Esophagus mucosa (tissue), 1 donor: Measurements from ENCODE around the gene MBOAT2. TPM values are rescaled to one million over a fixed set of nuclear protein-coding genes. Genes with fewer than 3 reads are reported as not detected.
"Not testable (repeated sequence)": the region's sequence is repeated elsewhere in the genome, so short reads cannot be mapped to it uniquely, and the experiment has no call there.

Source experiments
- ATAC-seq: fragments of 200-7000 bp; cut with Tn5 transposase; one replicate; pipeline ENCODE4 v1.9.1; 2020
- total RNA-seq: library from RNA; stranded (reverse); gene quantifications from one replicate; pipeline ENCODE4 v1.2.4, GENCODE V29; 2023
- donor health status: DM: yes; HTN: yes; CAD: no.

The MBOAT2 gene
- total RNA-seq, 1 donor from 2014 or later, result 108 TPM

DNA sequence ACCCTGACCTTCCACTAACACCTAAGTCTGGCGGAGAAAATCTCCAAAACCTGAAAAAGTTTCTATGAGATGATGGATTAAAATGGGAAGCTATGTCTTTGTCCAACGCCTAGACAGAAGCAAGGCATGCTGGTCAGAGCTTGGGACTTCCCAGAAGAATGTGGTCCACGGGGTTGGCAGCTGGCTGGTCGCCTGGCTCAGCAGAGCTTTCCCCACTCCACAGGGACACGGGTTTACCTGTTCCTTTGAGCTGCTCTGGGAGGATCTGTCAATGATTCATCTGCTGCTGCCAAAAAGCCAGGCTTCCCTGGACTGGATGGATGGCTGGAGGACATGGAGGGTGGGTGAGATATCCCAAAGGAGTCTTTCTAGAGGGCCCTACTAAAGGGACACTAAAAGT is 10.8 kb downstream of the MBOAT2 start:
- peak; percentile 29 for ATAC-seq

DNA sequence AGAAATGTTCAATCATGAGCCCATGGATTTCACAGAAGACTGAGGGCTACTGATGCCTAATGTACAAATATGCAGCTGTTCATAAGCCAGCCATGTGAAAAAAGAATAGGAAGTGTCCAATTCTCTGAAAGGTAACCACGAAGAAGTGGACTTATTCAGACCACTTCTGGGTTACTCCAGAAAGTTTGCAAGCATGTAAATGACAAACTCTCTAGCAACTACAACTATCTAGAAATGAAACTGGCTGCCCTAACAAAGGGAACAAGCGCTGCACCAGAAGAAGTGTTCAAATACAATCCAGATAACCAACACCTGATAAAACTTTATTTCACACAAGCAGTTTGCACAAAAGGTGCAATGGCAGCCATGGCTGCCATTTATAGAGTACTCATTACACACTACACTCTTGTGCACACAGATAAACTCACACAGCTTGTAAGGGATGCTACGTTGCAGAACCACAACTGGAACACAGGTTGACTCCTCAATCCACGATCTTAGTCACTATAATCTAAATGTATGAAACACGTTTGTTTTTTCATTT is 13.9 kb downstream of the MBOAT2 start:
- ATAC-seq, result no peak

DNA sequence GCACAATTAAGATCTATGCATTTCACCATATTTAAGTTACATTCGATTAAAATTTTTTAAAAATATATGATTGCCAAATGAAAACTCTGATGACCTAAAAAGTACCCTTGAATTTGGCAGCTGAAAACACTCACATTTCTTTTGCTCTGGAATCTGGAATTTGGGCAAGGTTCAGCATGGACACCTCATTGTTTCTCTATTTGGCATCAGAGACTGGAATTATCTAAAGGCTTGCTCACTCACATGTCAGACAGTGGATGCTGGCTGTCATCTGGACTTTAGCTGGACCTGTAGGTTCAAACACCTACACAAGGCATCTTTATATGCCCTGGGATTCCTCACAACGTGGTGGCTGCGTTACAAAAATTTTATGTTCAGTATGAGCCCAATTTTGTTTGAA is 16.1 kb downstream of the MBOAT2 start:
- no peak for ATAC-seq

DNA sequence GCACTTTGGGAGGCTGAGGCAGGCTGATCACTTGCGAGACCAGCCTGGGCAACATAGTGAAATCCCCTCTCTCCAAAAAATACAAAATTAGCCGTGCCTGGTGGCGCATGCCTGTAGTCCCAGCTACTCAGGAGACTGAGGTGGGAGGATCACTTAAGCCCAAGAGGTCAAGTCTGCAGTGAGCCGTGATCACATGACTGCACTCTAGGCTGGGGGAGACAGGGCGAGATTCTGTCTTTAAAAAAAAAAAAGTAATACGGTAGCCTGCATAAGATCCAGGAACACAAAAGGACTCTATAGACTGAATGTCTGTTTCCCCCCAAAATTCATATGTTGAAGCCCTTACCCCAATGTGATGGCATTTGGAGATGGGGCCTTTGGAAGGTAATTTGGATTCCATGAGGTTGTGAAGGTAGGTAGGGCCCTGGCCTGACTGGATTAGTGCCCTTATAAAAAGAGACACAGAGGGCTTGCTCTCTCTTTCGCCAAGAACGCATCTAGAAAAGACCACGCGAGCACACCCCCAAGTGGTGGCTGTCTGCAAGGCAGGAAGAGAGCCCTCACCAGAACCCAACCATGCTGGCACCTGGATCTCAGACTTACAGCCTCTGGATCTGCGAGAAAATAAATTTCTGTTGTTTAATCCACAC is 17.0 kb downstream of the MBOAT2 start:
- ATAC-seq, result no peak

DNA sequence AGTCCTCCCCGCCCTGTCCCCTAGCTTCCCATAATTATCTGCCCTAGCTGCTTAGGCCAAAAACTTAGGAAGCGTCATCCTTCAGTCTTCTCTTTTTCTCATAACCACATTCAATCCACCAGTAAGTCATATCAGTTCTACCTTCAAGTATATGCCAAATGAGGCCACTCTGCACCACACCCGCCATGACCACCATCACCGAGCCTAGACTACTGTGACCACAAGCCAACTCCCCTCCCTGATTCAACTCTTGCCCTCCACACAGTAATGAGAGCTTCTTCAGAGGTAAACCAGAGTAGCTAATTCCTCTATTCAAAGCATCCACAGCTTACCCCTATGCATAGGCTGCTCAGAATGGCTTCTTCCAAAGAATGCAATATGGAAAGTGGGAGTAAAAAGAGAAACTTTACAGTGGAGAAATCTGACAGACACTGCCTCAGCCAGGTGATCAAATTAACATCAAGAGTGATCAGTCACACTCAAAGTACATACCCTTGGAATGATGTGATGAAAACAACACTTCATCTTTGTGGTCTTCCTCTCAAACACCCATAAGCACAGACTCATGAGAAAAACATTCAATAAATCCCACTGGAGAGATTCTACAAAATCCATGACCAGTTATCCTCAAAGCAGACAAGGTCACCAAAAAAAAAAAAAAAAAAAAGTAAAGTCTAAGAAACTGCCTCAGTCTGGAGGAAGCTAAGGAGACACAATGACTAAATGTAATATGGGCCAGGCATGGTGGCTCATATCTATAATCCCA is 17.7 kb downstream of the MBOAT2 start:
- no peak for ATAC-seq

DNA sequence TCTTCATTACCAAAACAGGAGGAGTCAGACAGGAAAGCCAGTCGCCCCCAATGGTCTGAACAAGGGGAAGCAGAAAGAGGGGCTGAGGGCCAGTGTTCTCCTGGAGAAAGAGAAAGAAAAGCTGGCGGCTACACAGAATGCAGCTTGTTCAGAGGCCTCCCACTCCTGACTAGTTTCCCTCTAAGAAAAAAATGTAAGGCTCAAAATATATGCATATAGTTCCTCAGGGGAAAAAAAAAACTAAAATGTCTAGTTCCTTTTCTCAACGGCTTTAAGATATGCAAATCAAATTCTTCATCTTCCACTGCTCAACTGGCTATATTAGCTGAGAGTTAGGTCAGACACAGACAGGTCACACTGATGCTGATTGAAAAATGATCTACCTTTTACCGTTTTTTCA is 18.6 kb downstream of the MBOAT2 start:
- no peak for ATAC-seq

DNA sequence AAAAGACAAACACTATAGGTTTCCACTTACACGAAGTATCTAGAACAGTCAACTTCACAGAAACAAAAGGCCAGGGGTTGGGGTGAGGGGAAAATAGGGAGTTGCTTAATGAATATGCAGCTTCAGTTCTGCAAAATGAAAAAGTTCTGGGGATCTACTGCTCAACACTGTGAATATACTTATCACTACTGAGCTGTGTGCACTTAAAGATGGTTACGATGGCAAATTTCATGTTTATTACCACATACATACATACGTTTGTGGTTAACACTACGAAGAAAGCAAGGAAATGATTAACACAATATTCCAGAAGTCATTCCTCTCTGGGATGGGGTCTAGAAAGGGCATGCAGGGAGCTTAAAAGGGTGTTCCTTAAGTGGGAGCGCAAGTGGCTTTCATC is 19.3 kb downstream of the MBOAT2 start:
- no peak for ATAC-seq

DNA sequence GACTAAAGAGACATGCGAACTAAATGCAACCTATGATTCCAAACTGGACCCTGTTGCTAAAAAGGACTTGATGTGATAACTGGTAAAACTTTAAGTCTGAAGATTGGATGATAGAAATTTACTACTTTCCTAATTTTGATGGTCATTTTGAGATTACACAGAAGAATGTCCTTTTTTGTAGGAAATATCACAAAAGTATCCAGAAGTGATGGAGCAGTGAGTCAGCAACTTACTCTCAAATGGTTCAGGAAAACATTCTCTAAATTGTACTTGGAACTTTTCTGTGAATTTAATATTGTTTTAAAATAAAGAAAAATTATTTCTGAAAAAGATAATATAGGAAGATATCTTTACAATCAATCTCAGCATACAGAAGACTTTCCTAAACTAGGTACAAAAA is 19.9 kb downstream of the MBOAT2 start:
- ATAC-seq, result no peak

DNA sequence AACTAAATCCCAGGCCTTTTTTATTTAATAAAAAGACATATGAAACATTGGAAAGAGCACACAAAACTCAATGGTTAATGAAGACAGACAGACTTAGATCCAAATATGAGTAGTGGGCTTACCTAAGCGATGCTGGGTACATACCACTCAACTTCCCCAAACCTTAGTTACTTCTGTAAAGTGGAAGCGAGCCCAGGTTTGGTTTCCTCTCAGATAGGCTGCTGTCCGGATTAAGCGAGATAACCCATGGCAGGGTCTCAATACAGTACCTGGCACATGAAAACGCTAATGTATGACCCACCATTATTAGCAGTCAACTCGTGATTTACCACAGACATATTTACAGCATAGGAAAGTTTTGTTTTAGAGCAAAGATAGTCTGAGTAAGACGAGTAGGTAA is 21.6 kb downstream of the MBOAT2 start:
- ATAC-seq, result no peak

DNA sequence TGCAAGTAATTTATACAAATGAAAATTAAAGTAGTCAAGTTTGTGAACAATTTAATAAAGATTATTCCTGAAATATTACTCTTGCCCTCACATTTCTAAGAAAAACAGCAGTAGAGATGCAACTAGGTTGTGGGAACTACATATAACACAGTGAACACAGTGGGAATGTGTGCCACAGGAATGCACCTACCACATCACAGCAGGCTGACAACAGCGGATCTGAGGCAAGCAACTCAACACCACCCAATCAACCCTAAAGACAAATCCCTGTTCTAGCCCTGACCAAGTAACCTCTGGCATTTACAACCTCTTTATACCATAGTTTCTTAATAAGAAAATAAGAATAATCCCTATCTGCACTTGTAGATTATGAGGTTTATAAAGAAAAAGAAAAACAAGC is 23.4 kb downstream of the MBOAT2 start:
- ATAC-seq, result no peak

DNA sequence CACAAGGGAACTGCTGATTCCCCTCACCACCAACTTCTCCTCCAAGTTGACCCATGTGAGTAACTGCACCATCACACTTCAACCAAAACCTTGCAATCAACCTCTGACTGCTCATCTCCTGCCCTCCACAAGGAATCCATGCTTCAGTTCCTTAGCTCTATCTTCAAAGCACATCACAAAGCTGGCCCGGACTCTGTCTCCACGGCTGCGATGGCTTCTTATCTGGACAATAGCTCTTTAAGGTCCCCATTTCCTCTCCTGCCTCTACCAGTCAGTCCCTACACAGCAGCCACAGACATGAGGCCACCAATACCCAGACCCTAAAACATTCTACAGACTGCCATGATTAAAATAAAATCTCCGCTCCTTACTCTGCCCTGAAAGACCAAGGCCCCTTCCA is 25.7 kb downstream of the MBOAT2 start:
- no peak for ATAC-seq

DNA sequence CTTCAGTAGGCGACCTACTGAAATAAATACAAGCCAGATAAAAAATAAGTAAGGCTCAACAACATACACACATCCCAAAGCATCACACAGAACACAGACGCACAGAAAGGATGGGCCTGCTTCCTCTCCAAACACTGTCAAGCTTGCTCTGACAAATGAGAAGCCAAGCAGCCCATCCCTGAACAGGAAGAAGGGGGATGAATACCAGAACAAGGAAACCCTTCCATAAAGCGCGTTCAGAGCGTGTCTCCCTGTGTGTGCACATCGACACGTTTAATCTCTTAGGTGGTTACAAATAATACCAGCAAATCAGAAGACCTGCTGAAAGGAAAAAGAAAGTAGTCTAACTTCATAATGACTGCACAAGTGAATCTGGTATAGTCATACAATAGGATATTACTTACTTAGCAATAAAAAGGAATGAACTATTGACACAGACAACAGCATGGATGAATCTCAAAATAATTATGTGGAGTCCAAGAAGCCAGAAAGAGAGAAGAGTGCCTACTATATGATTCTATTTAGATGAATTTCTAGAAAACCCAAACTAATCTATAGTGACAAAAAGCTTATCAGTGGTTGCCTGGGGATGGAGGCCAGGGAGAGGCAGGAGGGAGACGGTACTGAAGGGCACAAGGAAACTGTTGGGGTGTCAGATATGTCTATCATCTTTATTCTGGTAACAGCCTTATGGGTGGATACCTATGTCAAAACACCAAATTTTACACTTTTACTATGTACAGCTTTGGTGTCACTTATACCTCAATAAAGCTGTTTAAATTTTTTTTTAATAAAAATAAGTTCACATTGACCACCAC is 26.8 kb downstream of the MBOAT2 start:
- ATAC-seq, result peak; percentile 96

DNA sequence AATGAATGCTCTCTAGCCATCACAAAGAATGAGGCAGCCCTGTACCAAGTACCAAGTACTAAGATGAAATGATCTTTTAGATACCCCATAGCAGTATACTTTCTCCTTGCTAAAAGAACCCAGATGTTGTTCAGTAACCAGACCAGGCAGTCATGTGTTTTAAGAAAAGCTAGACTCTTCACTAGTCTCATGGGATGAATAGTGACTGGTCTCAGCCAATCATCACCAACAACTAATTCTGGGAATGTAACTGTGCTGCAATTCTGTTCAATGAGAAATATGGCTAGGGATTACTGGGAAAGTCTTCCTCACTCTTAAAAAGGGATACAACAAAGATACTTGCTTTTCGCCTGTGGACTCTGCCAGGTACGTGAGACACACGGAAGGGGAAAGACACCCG is 29.5 kb downstream of the MBOAT2 start:
- ATAC-seq, result no peak

DNA sequence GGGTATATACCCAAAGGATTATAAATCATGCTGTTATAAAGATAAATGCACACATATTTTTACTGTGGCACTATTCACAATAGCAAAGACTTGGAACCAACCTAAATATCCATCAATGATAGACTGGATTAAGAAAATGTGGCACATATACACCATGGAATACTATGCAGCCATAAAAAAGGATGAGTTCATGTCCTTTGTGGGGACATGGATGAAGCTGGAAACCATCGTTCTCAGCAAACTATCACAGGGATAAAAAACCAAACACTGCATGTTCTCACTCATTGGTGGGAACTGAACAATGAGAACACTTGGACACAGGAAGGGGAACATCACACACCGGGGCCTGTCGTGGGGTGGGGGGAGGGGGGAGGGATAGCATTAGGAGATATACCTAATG is 30.5 kb downstream of the MBOAT2 start:
- not testable (repeated sequence) for ATAC-seq

DNA sequence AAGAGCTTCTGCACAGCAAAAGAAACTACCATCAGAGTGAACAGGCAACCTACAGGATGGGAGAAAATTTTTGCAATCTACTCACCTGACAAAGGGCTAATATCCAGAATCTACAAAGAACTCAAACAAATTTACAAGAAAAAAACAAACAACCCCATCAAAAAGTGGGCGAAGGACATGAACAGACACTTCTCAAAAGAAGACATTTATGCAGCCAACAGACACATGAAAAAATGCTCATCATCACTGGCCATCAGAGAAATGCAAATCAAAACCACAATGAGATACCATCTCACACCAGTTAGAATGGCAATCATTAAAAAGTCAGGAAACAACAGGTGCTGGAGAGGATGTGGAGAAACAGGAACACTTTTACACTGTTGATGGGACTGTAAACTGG is 30.9 kb downstream of the MBOAT2 start:
- not testable (repeated sequence) for ATAC-seq

DNA sequence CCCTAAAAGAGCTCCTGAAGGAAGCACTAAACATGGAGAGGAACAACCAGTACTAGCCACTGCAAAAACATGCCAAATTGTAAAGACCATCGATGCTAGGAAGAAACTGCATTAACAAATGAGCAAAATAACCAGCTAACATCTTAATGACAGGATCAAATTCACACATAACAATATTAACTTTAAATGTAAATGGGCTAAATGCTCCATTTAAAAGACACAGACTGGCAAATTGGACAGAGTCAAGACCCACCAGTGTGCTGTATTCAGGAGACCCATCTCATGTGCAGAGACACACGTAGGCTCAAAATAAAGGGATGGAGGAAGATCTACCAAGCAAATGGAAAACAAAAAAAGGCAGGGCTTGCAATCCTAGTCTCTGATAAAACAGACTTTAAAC is 34.1 kb downstream of the MBOAT2 start:
- ATAC-seq, result not testable (repeated sequence)

DNA sequence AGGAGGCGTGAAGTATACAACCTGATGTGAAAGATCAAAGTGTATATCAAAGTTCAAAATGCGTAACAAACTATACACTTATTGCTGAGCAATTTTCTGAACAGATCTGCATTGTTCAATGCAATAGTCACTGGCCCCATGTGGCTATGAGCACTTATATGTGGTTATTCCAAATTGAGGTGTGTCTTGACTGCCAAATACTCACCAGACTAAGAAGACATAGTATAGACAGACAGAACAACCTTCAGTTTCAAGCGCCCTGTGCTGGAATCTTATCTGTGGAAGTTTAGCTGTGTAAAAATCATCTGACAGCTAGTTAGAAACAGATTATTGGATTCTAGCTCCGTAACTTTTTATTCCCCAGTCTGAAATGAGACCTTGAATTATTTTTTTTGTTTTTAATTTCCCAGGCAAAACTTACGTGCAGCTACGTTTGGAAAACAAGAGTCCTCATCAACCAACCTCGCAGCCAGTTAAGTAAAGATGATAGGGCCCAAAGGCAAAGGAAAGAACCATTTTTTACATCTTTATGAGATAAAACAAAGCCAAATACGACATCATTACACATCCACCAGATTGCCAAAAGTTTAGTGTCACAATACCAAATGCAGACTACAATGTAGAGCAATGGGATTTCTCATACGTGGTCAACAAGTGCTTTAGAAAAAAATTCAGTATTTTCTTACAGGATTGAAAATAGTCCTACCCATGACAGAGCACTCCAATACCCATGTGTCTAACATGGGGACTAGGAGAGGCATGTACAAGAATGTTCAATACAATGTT is 37.2 kb downstream of the MBOAT2 start:
- no peak for ATAC-seq

DNA sequence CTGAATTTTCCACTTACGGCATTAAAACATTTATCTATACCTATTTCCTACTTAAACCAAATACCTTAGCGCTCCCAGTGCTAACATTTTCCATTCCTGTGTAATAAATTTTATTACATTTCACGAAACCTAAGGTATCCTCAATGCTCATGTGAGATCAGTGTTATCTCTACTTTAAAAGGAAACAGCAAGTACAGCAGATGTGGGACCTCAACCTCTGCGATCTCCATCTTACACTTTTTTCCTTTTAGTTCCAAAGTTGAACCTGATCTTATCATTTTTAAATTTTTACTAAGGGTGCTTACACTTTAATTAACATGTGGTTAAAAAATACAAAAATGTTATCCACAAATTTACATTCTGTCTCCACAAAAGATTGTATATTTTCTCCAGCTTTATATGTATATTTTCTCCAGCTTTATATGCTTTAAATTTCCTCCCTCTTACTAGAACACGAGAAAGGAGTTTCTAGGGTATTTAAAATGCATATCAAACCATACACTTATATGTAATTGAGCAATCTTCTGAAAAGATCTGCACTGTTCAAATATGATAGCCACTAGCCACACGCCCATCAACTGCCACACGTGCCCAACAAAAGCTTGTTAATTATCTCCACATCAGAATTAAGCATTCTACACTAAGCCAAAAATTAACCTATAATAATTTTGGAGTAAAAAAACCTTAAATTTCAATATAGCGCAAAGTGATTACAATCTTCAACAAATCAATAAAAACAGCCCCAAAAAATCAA is 38.1 kb downstream of the MBOAT2 start:
- no peak for ATAC-seq

DNA sequence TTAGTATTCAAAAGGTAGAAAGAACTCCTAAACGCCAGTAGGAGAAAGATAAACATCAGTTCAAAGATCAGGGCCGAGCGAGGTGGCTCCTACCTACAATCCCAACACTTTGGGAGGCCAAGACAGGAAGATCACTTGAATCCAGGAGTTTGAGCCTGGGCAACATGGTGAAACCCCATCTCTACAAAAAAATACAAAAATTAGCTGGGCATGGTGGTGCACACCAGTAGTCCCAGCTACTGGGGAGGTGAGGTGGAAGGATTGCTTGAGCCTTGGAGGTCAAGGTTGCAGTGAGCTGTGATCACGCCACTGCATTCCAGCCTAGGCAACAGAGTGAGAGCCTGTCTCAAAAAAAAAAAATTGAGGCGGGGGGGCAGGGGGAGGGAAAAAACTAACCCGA is 40.6 kb downstream of the MBOAT2 start:
- ATAC-seq, result no peak

DNA sequence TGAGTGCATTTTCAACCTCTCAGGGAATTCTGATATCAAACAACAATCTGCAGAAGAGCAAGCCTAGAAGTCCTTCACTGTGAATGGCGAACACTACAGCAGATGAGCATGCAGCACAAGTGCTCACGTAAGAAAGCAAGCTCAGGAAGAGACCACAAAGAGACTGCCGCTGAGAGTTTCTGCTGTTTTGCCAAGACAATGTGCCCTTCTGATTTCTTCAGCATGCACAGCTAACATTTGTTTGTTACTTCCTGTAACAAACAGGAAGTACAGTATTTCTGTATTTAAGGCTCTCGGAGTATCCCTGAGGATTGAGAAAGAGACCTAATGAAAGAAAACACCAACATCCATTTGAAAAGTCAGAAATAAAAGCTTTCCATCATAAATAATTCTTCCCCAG is 45.9 kb downstream of the MBOAT2 start:
- ATAC-seq, result no peak

DNA sequence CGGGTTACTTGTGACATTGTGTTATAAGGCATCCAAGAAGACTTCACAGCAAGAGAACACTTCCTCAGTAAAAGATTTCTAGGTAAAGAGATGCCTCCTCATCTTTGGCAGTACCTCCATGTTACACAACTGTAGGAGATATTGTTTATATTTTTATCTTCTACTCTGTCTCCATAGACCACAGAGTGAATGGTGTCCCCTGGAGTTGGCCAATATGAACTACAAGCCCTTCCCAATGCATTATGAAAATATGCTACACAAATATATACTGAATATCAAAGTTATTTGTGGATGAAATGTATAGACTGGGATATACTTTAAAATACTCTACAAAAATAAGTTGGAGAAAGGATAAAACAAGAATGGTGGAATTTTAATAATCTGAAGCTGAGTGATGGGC is 46.7 kb downstream of the MBOAT2 start:
- no peak for ATAC-seq

DNA sequence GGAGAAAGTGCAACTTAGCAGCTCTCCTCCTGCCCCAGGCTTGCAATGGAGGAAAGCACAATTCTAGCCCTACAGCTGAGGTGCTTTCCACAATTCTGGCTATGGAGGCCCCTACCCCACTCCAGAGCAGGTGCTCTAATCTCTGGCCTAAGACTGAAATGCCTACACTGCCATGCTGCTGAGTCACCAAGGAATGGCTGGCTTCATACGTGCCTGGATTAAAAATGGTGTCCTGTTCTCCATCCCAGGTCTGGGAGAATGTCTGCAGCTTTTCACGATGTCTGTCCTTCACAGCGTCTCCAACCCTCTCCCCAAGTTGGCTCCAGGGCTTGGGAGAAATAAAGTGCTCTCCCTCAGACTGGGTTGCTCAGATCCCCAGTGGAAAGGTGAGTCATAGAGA is 48.5 kb downstream of the MBOAT2 start:
- ATAC-seq, result no peak
